ENCODE data around the gene APOA1.
"Not testable (repeated sequence)": the region's sequence is repeated elsewhere in the genome, so short reads cannot be mapped to it uniquely, and the experiment has no call there.

APOA1 gene

GRCh38 chr11:116857936-116858335, 20.5 kb upstream of the APOA1 start:
- DNase-seq (ENCODE audit: low read depth) = no peak

DNA sequence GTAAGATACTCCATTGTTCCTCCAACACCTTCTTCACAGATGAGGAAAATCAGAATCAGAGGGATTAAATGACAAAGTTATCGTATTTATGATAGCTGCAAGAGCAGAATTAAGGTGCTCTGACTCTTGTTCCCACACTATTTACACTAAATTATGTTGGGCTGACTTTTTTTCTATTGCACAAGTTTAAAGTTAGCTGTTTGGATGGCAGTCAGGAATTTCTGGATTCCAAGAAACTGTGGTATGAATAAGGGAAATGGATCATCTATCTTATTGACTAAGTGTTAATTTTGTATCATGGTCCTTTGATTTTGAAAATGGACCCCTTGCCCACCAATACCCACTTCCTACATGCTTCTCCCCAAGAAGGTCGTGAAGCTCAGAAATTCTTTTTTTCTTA, 19.9 kb upstream of the APOA1 start:
- DNase-seq (ENCODE audit: low read depth) = no peak

GRCh38 chr11:116856423-116856822, 19.0 kb upstream of the APOA1 start:
- DNase-seq (ENCODE audit: low read depth) = no peak

DNA sequence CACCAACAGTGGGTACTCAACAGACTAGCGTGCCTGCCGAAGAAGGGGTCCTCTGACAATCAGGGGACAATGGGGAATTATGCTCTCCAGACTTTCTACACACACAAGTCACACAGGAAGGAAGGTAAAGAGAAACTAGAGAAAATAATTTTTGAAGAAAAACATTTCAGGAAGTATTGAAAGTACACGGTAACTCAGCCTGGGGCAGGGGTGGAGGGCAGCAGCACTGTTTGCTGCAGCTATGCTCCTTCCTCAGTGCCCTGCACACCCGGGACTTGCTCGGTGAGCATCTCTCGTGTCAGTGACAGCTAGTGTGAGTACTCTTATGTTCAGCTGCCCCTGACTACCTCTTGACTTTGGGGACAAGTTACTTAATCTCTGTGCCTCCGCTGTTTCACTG, 18.0 kb upstream of the APOA1 start:
- DNase-seq (ENCODE audit: low read depth) = no peak

- DNase-seq (ENCODE audit: low read depth) = peak; percentile 92
Measured at GRCh38 chr11:116853461-116854073, 16.1 kb upstream of the APOA1 start.

- DNase-seq (ENCODE audit: low read depth) = peak; percentile 57
Measured at GRCh38 chr11:116852261-116853031, 15.0 kb upstream of the APOA1 start.

- DNase-seq (ENCODE audit: low read depth) = no peak
Measured at GRCh38 chr11:116851626-116852025, 14.2 kb upstream of the APOA1 start.

DNA sequence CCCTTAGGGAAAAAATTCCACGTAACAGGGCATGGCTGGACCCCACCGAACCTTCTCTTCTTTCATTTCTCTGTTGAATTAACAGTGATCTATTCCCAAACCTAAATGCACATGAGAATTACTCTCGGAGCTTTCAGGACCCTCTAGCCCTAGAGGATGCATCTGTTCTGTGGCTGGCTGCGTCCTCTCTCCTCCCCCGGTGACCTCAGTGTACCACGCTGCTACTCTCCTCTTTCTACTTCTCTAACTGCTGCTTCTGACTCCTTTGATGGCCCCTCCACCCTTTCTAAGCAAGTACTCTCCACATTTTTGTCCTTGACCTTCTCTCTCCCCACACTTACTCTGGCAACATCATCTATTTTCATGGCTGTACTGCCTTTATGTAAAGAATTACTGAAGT, 12.1 kb upstream of the APOA1 start:
- no peak for DNase-seq (ENCODE audit: low read depth)

GRCh38 chr11:116849060-116849459, 11.6 kb upstream of the APOA1 start:
- no peak for DNase-seq (ENCODE audit: low read depth)

GRCh38 chr11:116847612-116848011, 10.2 kb upstream of the APOA1 start:
- no peak for DNase-seq (ENCODE audit: low read depth)

DNA sequence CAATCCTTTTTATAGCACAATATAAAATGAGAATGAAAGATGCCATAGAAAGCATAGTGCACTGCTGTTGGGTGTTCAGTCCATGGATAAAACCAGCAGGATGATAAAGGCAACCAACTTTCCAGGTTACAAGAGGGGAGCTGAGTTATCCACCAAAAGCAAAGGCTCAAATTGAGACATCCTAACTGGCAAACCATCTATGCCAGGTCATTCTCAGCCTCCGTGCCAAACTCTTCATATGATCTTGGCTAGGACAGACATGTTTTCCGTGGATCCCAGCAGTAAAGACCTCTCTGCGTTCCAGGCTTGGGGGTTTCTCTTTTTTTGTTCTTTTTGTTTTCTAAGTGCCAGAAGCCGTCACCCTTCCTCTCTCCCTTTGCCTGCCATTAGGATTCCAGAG, 7.3 kb upstream of the APOA1 start:
- DNase-seq (ENCODE audit: low read depth) = no peak

DNA sequence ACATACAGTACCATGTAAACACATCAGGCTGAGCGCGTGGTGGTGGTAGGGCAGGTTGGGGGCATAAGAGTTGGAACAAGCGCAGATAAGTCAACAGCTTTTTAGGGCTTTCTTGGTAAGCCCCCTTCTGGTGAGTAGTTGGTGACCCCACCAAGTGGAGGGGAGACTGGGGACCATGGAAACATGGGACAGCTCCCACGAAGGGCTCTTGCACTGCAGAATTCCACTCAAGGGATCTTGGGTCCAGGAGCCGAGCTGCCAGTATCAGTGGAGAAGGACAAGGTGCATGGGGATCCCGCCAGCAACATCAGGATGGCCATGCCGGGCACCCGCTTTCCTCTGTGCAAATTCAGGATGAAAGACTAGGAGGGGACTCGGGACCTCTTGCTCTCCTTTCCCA, 6.2 kb upstream of the APOA1 start:
- DNase-seq (ENCODE audit: low read depth) = no peak

DNA sequence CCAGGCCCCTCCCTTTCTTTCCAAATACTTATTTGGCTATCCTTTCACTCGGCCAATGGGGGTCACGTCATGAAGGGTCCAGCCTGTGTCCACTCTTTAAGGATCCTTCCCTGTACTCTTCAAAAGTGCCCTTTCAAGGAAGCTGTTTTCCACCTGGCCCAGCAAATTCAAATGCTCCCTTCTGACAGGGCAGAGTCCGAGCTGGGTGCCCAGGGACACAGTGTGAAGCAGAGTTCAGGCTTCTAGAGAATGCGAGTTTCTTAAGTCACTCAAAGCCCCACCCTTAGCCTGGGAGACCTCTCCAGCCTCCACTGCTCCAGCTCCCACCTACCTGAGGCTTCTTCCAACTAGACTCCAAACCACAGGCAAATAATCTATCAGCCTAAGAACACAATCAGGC, 5.5 kb upstream of the APOA1 start:
- DNase-seq (ENCODE audit: low read depth) = no peak

GRCh38 chr11:116842117-116842516, 4.7 kb upstream of the APOA1 start:
- no peak for DNase-seq (ENCODE audit: low read depth)

DNA sequence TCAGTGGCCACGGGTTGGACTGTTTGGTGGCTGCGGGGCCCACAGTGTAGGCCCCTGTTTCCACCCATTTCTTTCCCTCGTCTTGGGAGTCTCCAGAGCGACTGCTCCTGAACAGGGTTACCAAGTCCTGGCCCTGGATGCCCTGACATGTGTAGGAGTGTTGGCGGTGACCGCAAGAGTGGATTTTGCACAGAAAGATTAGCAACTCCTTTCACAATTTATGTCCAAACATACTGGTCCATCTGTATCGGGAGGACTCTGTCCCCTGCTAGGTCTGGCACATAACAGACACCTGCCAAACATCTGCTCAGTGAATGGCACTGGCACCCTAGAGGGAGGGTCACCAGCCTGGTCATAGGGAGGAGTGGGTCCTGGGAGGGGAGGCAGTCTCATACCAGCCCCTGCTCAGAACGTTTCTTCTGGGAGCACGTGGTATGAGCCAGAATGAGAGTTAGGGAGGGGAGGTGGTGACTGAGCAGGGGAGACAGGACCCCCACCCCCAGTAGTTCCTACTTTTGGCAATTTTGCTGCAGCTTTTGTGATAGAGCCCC, 3.4 kb upstream of the APOA1 start:
- DNase-seq (ENCODE audit: low read depth) = no peak

DNA sequence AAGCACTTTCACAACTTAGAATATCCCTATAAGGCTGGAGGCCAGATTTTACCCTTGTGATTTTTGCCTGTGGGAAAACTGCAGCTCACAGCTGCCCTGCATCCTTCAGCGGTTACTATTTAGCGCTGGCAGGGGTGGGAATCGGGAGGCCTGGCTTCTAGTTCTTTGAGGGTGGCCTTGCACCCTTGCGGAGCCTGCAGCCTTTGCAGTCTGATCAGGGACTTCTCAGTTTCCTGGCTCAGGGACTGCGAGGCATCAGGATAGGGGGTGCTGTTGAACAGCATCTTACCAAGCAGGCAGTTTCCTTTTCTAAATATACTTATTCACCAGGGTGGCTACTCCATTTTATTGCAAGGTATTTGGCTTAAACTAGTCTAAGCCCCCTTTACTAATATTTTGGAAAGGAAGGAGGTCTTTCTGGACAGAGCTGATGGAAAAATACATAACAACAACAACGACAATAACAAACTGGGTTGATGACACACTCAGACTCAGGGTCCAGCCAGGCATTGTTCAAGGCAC, 2.9 kb upstream of the APOA1 start:
- no peak for DNase-seq (ENCODE audit: low read depth)

GRCh38 chr11:116838321-116839084, 1.1 kb upstream of the APOA1 start:
- DNase-seq (ENCODE audit: low read depth) = no peak

- DNase-seq (ENCODE audit: low read depth) = no peak
Measured at GRCh38 chr11:116836632-116836991, 810 bp downstream of the APOA1 start.

GRCh38 chr11:116835791-116836631, 1.4 kb downstream of the APOA1 start:
- DNase-seq (ENCODE audit: low read depth) = peak; percentile 71

GRCh38 chr11:116835042-116835772, 2.2 kb downstream of the APOA1 start:
- DNase-seq (ENCODE audit: low read depth) = no peak

GRCh38 chr11:116834535-116835041, 2.8 kb downstream of the APOA1 start:
- not testable (repeated sequence) for DNase-seq (ENCODE audit: low read depth)

Data from GM04503 (cell line).